Measurements from ENCODE around the gene S100A10.

GRCh38 chr1:151993734-151994496 lies at the start of gene S100A10:
- TF ChIP-seq CTCF (conservative IDR thresholded peaks at IDR 0.05; ENCODE audit: low read length) (no peak), EZH2phosphoT487 (IDR thresholded peaks at IDR 0.05; ENCODE audit: borderline replicate concordance) (no peak)
